T47D (cell line): ENCODE measurements around the gene IFT25.

Experiments used
- DNase-seq, 2 experiments: peaks; one replicate each; pipeline versions ENCODE4 v3.0.0 to v3.0.0-alpha.2; 2011 to 2012; ENCODE audit warnings: low read depth in 1 of 2, low spot score in 1 of 2
- JUND ChIP-seq: IDR thresholded peaks from 2 replicates; pipeline ENCODE4 v1.6.1; 2012; ENCODE audit warnings: low read depth
- in situ Hi-C: cut with HindIII; loops from 2 replicates; pipeline ENCODE4 v1.10.0; 2016; ENCODE audit warnings: low sequenced_read_pairs, low pct_unique_long_range_greater_than_20kb

IFT25 gene

GRCh38 chr1:53931523-53931922, 14.0 kb downstream of the IFT25 start:
- TF ChIP-seq JUND, result no peak
- in situ Hi-C loops, result no loop called here
- DNase-seq, result no peak

DNA sequence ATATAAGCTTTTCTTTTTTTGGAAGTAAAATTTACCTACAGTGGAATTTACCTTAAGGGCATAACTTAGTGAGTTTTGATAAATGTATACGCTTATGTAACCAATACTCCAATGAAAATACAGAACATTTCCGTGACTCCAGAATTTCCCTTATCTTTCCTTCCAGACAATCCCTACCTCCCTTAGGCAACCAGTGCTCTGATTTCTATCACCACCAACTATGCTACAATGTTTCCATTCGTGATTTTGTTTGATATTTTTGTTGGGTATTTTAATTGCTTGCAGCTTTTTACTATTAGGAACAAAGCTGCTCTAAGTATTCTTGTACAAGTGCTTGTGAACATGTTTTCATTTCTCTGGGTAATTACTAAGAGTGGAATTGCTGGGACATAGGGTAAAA, 14.6 kb downstream of the IFT25 start:
- peak; percentile 81 for TF ChIP-seq JUND
- DNase-seq, result peak in 1 of 2 experiments; percentile 52
- in situ Hi-C loops, result no loop called here

- TF ChIP-seq JUND, result peak; percentile 65
- in situ Hi-C loops, result no loop called here
- DNase-seq, result peak in 1 of 2 experiments; percentile 81
Measured at GRCh38 chr1:53929246-53929960, 16.1 kb downstream of the IFT25 start.

DNA sequence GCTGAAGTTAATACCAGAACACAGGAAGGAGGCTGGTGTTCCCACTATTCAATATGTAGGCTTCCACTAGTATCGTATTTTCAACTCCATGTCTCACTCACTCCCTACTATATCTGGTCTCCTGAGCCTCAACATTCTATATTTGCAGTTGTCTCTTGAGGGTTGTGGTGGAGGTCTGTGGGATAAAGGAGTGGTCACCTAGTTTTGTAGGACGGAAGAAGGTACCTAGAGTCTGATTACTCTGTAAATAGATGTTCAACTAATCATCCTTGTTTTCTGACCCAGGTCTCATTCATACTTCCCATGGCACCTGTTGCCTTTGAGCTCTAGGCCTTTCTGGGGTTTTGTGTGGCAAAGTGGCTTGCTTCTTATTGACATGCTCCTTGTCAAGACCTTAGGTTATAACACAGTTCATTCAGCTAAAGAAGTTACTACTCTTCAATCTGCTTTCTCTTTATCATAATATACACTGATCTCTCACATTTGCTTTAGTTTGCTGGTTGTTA, 18.1 kb downstream of the IFT25 start:
- in situ Hi-C loops, result no loop called here
- no peak for TF ChIP-seq JUND
- no peak for DNase-seq

GRCh38 chr1:53919675-53920066, 25.8 kb downstream of the IFT25 start:
- in situ Hi-C loops, result no loop called here
- no peak for TF ChIP-seq JUND
- no peak for DNase-seq

DNA sequence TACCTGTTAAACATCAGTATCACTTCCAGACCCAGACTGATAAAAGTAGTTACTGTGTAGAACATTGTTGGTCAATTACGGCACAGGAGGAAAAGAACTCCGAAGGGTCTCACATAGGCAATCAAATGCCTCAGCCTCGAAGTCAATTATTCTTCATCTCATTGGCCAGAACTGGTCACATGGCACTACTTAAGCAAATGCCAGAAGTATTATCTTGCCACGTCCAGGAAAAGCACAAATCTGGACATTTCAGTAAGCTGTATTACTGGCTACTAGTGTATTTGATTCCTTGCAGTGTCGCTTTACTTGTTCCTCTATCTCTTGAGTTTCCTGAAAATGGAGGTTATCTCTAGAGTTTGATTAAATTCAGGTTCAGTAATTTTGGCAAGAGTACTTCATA, 27.2 kb downstream of the IFT25 start:
- DNase-seq, result no peak
- in situ Hi-C loops, result no loop called here
- TF ChIP-seq JUND, result no peak

DNA sequence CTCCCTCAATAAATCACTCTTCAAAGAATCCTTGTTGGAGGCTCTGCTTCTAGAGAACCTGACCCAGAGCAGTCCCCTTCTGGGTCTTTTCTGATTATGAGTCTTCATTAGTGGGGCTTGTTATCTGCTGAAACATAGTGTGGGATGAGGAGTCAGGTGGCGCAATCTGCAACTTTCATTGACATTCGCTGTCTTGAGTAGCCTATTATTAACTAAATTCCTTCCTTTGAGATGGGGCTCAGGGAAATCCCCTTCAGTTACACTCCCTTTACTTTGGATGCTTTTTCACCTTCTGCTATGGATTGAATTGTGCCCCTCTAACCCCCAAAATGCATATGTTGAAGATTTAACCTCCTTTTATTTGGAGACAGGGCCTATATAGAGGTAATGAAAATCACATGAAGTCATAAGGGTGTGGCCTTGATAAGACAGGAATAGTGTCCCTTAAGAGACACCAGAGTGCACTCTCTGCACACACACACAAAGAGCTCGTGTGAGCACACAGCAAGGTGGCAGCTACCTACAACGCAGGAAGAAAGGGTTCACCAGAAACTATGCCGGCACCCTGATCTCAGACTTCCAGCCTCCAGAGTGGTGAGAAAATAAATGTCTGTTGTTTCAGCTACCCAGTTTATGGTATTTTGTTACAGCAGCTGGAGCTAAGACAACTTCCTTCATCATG, 32.0 kb downstream of the IFT25 start:
- in situ Hi-C loops, result no loop called here
- no peak for TF ChIP-seq JUND
- DNase-seq, result no peak

- in situ Hi-C loops, result no loop called here
- DNase-seq, result no peak
- TF ChIP-seq JUND, result no peak
Measured at GRCh38 chr1:53911442-53911841, 34.1 kb downstream of the IFT25 start.

DNA sequence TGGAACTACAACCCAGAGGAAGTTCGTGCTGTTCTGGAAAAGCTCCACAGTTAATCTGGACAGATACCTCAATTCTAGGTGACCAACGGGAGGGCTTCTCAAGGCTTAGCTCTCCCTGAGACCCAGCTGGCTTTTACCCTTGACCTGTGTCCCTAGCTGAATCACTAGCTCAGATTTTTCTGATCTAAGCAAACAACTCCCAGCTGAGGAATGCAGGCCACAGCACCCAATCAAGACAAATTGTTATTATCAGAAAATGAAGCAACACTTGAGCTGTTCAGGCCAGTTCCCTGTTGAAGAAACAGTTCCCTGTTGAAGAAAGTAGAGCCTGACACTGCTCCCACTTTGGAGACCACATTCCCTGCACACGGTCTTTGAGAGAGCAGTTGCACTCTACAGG, 35.6 kb downstream of the IFT25 start:
- in situ Hi-C loops, result no loop called here
- no peak for DNase-seq
- TF ChIP-seq JUND, result no peak

DNA sequence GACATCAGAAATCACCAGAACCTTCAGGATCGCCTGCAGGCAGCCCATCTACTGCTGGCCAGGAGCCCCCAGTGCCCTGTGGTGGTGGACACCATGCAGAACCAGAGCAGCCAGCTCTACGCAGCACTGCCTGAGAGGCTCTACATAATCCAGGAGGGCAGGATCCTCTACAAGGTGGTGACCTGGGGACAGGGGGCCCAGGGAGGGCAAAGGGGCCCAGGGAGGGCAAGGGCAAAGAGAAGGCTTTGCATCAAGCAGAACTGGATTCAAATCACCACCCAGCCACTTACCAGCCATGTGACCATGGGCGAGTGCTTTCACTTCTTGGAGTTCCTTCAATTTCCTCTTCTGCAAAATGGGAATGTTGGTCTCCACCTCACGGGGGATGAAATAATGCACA, 39.4 kb downstream of the IFT25 start:
- in situ Hi-C loops, result no loop called here
- DNase-seq, result no peak
- TF ChIP-seq JUND, result no peak

- in situ Hi-C loops, result no loop called here
- no peak for TF ChIP-seq JUND
- DNase-seq, result no peak
Measured at GRCh38 chr1:53905509-53905908, 40.0 kb downstream of the IFT25 start.

GRCh38 chr1:53902235-53903138, 43.0 kb downstream of the IFT25 start:
- no peak for TF ChIP-seq JUND
- in situ Hi-C loops, result no loop called here
- peak in 1 of 2 experiments; percentile 45 for DNase-seq
